ENCODE data around the gene ODAD4.
A peak's percentile ranks its signal among the peaks of the same experiment; 100 is the strongest.
"Not testable (repeated sequence)": the region's sequence is repeated elsewhere in the genome, so short reads cannot be mapped to it uniquely, and the experiment has no call there.

Gene ODAD4

DNA sequence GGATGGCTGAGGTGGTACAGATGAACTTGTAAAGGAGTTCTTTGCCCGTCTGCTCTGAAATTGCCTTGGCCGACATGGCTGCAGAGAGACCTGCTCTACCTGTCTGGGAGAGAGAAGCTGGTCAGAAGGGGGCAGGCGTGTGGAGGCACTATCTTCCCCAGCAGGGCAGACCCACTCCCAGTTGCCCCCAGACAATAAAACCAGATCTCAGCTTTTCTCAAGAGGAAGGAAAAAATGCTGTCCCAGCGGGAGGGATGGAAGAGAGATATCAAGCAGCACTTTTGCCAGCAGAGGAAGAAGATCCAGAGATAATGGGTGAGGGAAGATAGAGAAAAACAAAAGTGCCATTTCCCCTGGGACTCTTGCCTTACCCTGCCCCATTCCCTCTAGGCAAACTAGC lies 16.6 kb upstream of the ODAD4 start:
- no peak for DNase-seq

DNA sequence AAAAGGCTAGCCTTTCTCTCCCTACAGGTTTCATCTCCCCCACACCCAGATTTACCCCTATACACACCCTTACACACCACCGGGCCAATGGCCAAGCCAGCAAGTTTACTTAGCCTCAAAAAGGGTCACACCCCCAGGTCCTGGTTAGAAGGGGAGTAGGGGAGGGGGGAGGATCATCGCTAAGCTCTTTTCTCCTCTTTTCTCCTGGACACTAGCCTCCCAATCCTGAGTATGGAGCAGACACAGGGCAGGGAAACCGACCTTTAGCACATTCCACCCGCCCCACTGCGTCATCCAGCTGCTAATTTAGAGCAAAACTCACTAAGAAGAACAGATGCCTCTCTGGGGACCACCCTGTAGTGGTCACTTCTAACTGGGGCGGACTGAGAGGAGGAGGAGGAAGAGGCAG lies 16.1 kb upstream of the ODAD4 start:
- DNase-seq = no peak

GRCh38 chr17:41915020-41915419 lies 15.4 kb upstream of the ODAD4 start:
- DNase-seq = no peak

DNA sequence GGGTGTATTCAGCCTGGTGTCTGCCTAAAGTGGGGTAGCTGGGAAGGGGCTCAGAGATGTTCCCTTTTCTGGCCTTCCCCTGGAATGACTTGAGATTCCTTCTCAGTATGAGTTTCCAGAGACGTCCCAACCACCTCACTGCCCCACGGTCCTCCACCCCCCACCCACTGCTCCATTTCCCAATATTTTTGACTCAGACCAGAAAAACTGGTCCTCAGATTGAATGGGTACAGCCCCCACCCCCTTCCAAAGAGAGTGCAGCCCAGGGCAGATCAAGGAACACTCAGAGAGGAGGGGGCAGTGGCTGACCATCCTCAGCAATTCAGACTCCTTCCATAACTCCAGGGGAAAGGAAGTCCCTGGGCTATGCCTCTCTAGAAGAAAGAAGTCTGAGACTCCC lies 14.9 kb upstream of the ODAD4 start:
- no peak for DNase-seq

DNA sequence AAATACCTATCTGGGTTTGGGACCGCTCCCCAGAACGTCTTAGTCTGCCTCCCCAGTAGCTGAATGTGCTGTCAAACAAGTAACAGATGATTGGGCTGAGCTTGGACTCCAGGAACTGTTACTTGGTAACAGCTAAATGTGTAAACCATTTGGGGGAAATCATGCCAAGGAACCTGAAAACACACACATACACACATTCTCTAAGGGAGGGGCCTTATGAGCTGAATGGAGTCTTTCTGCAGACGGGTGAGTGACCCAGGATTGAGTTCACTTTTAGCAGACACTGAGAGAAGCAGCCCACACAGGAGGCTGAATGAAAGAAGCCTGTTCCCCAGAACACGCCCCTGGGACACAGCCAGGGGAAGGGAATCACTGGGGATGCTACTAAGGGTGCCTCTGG lies 13.2 kb upstream of the ODAD4 start:
- no peak for DNase-seq

GRCh38 chr17:41917679-41918313 lies 12.6 kb upstream of the ODAD4 start:
- peak; percentile 33 for DNase-seq

DNA sequence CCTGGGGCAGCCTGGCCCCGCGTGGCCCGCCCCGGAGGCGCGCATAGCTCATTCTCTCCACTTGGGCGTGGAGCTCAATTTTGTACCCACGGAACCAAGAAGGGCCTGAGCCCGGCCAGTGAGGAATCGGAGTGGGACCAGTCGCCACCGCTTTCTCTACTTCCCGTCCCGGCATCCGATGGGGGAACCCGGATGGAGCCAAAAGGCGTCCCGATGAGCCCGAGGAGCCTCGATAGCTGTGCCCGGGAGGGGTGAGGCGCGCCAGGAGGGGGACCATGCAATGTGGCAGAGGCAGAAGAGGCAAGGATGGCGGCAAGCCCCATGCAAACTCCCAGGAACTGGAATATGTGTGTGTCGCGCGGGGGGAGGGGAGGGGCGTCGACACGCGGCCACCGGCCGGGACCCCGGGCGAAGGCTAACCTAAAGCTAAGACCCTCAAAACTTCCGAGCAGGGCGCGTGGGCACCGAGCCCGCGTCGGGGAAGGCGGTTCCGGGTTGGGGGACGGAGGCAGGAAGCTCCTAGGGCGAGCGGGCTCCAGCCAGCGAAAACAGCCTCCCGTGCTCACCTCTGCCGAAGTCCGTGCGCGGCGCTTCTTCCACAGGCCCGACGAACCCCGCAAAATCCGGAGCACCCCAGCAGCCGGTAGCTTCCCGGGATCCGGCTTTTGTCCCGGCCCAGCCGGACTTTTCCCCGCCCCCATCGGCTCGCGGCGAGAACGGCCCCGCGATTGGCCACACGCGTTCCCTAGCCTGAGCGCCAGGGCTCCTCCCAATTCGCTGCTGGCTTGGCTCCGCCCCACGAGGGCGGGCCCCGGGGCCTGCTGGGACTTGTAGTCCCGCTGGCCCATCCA lies 11.9 kb upstream of the ODAD4 start, which contains the start of gene ACLY:
ACLY (minus strand) TSS at position 638 of the 851 bp plus-strand sequence. CDS start 5,078 bp downstream, outside the sequence.
- peak; percentile 97 for DNase-seq

DNA sequence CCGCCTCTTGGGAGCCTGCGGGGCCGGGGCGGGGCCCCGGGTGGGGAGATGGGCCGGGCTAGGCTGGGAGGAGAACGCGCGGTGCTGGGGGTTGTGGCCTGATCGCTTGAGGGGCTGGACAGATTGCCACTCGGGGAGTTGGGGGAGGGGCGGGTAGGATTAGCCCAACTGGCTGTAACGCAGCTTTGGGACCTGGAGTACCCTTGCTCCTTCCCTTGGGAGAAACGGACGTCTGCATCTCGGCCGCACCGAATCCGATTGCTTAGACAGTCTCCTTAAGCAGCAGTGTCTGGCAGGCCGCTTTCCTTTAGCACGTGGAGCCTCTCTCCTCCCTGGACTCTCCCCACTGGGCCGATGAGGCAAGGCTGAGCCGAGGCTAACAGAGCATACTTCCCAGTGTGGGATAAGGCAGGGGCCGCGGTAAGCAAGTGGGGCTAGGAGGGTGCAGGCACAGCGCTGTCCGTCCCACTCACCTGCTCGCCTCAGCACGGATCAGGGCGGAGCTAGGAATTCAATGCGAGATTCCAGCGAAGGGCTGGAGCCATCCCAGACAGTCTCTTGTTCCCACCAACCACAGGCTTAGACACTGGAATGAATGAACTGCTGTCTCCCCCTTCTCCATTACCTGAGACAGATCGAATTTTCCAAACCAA lies 11.1 kb upstream of the ODAD4 start:
- DNase-seq = no peak

DNA sequence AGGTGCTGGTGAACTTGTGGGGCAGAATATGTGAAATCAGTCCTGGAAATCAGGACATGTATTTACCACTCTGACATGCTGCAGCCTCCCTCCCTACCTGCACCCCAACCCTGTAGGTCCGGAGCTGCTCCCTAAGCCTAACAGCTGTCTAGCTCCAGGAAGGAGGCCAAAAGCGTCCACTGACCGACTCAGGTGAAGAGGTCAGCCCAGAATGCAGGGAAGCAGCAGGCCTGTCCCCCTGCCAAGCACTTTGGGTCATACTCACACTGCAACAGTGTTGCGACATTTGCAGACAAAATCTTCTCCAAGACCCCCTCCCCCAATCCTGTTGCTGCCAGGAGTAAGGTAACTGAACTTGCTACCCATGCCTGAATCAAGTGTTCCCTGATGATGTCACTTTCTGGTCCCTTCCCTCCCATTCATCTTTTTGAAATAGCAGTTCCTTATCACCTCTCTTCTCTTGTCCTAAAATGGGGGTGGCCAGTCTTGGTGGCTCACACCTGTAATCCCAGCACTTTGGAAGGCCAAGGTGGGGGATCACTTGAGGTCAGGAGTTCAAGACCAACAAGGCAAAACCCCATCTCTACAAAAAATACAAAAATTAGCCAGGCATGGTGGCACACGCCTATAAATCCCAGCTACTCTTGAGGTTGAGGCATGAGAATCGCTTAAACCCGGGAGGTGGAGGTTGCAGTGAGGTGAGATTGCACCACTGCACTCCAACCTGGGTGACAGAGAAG lies 10.4 kb upstream of the ODAD4 start:
- DNase-seq = no peak

- no peak for DNase-seq
Measured at GRCh38 chr17:41920580-41920955, 9.8 kb upstream of the ODAD4 start.

- DNase-seq = no peak
Measured at GRCh38 chr17:41925991-41926590, 4.3 kb upstream of the ODAD4 start.

DNA sequence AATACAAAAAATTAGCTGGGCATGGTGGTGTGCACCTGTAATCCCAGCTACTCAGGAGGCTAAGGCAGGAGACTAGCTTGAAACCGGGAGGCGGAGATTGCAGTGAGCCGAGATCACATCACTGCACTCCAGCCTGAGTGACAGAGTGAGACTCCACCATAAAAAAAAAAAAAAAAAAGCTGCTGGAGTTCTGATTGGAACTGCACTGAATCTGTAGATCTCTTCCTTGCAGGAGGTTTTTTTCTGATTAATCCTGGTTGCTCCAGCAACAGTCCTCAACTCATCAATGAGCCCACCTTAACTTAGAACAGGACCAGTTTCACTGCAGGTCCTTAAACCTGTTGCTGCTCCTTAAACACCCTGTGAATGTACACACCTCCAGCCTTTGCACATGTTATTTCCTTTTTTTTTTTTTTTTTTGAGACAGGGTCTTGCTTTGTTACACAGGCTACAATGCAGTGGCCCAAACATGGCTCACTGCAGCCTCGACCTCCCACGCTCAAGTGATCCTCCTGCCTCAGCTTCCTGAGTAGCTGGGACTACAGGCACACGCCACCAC lies 1.6 kb upstream of the ODAD4 start:
- no peak for DNase-seq

DNA sequence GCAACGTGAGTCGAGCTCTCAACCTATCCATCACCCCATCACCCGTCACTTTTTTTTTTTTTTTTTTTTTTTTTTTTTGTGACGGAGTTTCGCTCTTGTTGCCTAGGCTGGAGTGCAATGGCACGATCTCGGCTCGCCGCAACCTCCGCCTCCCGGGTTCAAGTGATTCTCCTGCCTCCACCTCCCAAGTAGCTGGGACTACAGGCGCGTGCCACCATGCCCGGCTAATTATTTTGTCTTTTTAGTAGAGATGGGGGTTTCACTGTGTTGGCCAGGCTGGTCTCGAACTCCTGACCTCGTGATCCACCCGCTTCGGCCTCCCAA lies 378 bp downstream of the ODAD4 start:
- not testable (repeated sequence) for DNase-seq

GRCh38 chr17:41931715-41932114 lies 1.3 kb downstream of the ODAD4 start:
- not testable (repeated sequence) for DNase-seq

DNA sequence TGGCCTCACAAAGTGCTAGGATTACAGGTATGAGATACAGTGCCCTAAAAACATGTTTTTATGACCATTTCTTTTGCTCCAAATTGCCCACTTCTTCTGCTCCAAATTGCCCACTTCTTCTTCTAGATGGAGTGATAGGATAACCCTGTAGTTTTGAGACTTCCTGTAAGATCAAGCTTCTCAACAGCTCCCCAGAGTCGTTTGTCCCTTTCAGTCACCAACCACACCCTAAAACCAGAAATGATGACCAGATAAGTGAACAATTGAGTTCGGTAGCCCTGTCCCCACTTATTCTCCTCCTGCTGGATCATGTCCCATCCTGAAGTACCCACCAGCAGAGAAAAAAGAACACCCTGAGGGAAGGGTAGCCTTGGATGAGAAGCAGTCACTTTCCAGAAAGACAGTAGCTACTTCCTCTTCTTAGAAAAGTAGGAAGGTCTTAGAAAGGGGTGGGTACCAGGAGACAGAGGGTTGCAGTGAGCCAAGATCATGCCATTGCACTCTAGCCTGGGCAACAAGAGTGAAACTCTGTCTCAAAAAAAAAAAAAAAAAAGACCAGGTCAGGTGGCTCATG lies 2.5 kb downstream of the ODAD4 start:
- DNase-seq = no peak

DNA sequence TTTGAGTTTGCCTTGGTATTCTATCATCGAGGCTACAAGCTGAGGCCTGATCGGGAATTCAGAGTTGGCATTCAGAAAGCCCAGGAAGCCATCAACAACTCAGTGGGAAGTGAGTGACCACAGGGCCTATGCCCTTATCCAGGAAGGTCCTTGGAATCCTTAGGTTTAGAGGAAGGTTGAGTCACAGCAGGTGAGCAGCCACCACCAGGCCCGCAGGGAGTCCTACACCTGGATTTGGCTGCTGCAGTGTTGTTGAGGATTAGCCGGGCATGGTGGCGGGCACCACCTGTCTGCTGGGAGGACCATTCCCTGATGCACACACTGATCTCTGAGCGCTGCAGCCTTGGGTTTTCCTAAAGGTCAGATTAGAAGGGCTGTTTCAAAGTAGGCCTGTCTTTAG lies 5.2 kb downstream of the ODAD4 start:
- no peak for DNase-seq

DNA sequence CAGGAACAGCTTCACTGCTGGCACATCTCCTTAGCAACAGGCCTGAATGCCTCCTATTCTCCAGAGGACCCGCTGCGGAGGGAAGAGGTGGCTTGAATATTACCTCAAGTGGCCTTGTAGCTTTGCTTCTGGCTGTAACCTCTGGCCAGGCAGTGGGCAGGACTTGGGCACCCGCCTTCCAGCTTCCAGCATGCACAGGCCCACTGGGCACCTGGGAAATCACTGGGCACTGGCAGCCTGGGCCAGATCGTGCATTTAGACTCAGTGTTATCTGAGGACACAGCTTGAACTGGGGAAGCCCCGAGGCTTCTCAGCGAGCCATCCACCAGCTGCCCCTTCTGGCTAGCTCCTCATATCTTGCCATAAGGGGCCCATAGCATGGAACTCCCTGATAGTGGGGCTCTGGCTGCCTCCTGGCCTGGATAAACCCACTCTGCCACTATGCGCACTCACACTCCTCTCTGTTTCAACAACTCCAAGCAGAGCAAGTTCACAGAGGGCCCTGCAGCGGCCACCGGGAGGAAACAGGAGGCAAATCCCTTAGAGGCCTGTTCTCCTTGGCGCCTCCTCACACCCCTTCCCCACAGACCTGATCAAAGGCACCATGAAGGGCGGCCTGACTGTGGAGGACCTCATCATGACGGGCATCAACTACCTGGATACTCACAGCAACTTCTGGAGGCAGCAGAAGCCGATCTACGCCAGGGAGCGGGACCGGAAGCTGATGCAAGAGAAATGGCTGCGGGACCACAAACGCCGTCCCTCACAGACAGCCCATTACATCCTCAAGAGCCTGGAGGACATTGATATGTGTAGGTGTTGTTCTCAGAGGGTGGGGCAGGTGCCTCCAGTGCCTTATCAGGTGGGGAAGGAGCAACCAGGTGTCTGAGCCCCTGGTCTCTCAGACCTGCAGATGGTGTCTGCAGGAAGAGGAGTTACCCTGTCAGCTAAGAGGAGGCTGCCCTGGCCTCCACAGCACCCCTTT lies 7.8 kb downstream of the ODAD4 start:
- no peak for DNase-seq

DNA sequence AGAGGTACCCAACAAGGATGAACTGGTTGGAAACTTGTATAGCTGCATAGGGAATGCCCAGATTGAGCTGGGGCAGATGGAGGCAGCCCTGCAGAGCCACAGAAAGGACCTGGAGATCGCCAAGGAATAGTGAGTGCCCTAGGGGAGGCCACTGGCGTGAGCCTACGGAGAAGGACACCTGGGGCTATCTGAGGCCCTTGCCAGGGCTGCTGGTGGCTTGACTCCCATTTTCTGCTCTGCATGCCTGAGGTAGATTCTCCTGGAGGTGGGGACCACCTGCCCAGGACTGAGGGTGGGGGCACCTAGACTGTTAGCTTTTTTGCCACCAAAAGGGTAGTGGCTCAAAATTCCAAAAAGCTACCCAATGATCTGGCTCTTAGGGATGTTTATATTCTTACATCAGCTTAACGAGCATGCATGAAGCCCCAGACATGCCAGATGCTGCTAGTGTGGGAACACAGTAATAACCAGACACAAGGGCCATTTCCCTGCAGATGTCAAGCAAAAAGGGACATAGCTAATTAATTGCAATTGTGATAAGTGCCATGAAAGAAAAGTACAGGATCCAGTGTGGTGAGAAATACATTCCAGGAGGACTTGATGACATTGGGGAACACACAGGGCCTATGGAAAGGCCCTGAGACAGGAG lies 8.8 kb downstream of the ODAD4 start:
- no peak for DNase-seq

DNA sequence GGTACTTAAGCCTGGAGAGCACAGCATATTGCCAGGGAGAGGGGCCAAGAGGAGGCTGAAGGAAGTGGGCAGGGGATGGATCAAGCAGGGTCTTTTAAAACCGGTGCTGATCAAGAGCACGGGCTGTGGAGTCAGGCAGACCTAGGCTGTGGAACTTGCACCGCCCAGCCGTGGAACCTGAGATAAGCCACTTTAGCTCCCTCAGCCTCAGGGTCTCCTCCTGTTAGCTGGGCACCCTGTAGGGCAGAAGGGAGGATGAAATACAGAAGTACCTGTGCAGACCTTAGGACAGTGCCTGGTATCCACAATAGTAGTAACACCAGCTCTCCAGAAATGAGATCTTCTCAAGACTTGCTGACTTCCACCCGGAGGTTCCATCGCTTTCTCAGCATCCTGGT lies 9.3 kb downstream of the ODAD4 start:
- DNase-seq = no peak

GRCh38 chr17:41941168-41941567 lies 10.8 kb downstream of the ODAD4 start:
- no peak for DNase-seq

Measured in T1000 (cell line).